Trophoblast cell (in vitro differentiated cells and primary cell): ENCODE measurements around the gene LLGL1.

Source experiments
- DNase-seq, 2 donors: peaks; one replicate each; pipeline ENCODE4 v3.0.0-alpha.2; 2016
- H2AFZ ChIP-seq: 2 replicates; pipeline ENCODE4 v1.6.1; 2013; ENCODE audit warnings: low read length, moderate library complexity, mild to moderate bottlenecking; ENCODE audit not compliant: insufficient read depth, poor library complexity
- H2AK5ac ChIP-seq: 2 replicates; pipeline ENCODE4 v1.6.1; 2013; ENCODE audit warnings: mild to moderate bottlenecking, low read length
- H2BK120ac ChIP-seq: 2 replicates; pipeline ENCODE4 v1.6.1; 2013; ENCODE audit warnings: low read length, mild to moderate bottlenecking, moderate library complexity; ENCODE audit not compliant: insufficient read depth, poor library complexity
- H2BK12ac ChIP-seq: 2 replicates; pipeline ENCODE4 v1.6.1; 2013; ENCODE audit warnings: mild to moderate bottlenecking, low read length, moderate library complexity
- H2BK5ac ChIP-seq: 2 replicates; pipeline ENCODE4 v1.6.1; 2013; ENCODE audit warnings: low read length, low read depth, moderate library complexity, mild to moderate bottlenecking; ENCODE audit not compliant: poor library complexity
- H3K14ac ChIP-seq: 2 replicates; pipeline ENCODE4 v1.6.1; 2013; ENCODE audit warnings: mild to moderate bottlenecking, low read length
- H3K18ac ChIP-seq: 2 replicates; pipeline ENCODE4 v1.6.1; 2013; ENCODE audit warnings: mild to moderate bottlenecking, low read length
- H3K23ac ChIP-seq: 2 replicates; pipeline ENCODE4 v1.6.1; 2013; ENCODE audit warnings: low read length
- H3K27ac ChIP-seq: 2 replicates; pipeline ENCODE4 v1.5.1; 2013; ENCODE audit warnings: low read depth, mild to moderate bottlenecking, inconsistent platforms, low read length, moderate library complexity
- H3K27me3 ChIP-seq: 2 replicates; pipeline ENCODE4 v1.6.1; 2013; ENCODE audit warnings: inconsistent platforms, mild to moderate bottlenecking, low read length, moderate library complexity; ENCODE audit not compliant: insufficient read depth
- H3K36me3 ChIP-seq, 2 experiments: 1 replicate in 1 of 2; 2 replicates in 1 of 2; pipeline ENCODE4 v1.6.1; 2013; ENCODE audit warnings: low read length in 2 of 2, mild to moderate bottlenecking in 2 of 2, moderate library complexity in 1 of 2; ENCODE audit not compliant: insufficient read depth in 2 of 2, control insufficient read depth in 1 of 2
- H3K4ac ChIP-seq: 2 replicates; pipeline ENCODE4 v1.6.1; 2013; ENCODE audit warnings: low read depth, mild to moderate bottlenecking, low read length, moderate library complexity
- H3K4me1 ChIP-seq, 2 experiments: 1 replicate in 1 of 2; 2 replicates in 1 of 2; pipeline ENCODE4 v1.6.1; 2013; ENCODE audit warnings: low read length in 2 of 2, mild to moderate bottlenecking in 2 of 2, moderate library complexity in 1 of 2; ENCODE audit not compliant: insufficient read depth in 2 of 2, control insufficient read depth in 1 of 2
- H3K4me2 ChIP-seq: 2 replicates; pipeline ENCODE4 v1.6.1; 2013; ENCODE audit warnings: inconsistent platforms, mild to moderate bottlenecking, low read length, moderate library complexity
- H3K4me3 ChIP-seq: 2 replicates; pipeline ENCODE4 v1.5.1; 2013; ENCODE audit warnings: mild to moderate bottlenecking, low read depth, low read length, inconsistent platforms
- H3K79me1 ChIP-seq: one replicate; pipeline ENCODE4 v1.6.1; 2013; ENCODE audit warnings: low read length
- H3K79me2 ChIP-seq: 2 replicates; pipeline ENCODE4 v1.6.1; 2013; ENCODE audit warnings: low read length, mild to moderate bottlenecking; ENCODE audit not compliant: control insufficient read depth, insufficient read depth, poor library complexity
- H3K9ac ChIP-seq: 2 replicates; pipeline ENCODE4 v1.6.1; 2013; ENCODE audit warnings: mild to moderate bottlenecking, low read length
- H3K9me3 ChIP-seq: 2 replicates; pipeline ENCODE4 v1.6.1; 2013; ENCODE audit warnings: low read depth, mild to moderate bottlenecking, control low read depth, inconsistent platforms, low read length; ENCODE audit not compliant: insufficient read depth
- H4K12ac ChIP-seq: 2 replicates; pipeline ENCODE4 v1.6.1; 2013; ENCODE audit warnings: low read depth, mild to moderate bottlenecking, low read length, moderate library complexity
- H4K8ac ChIP-seq: 2 replicates; pipeline ENCODE4 v1.6.1; 2013; ENCODE audit warnings: low read depth, mild to moderate bottlenecking, low read length, moderate library complexity
- H4K91ac ChIP-seq: one replicate; pipeline ENCODE4 v1.6.1; 2013; ENCODE audit warnings: low read depth, mild to moderate bottlenecking, low read length, moderate library complexity
- WGBS: extraction: QIAGEN DNeasy Blood & Tissue Kit; methylation state at CpG from one replicate; pipeline ENCODE4 v1.1.7; 2013; ENCODE audit warnings: missing lambda C conversion rate; ENCODE audit not compliant: insufficient read length, insufficient coverage; ENCODE audit errors: extremely low coverage; 5-methylcytosine and 5-hydroxymethylcytosine counted together

LLGL1 gene

GRCh38 chr17:18278867-18279266 is 53.4 kb downstream of the LLGL1 start:
- H3K4ac ChIP-seq: no peak overlapping the region

GRCh38 chr17:18280249-18280648 is 54.8 kb downstream of the LLGL1 start:
- Histone ChIP-seq H3K9ac (no peak overlapping the region), H3K36me3 (peaks cover 70 to 71% of the 10 kb centered on the region in 2 experiments), H3K18ac (no peak overlapping the region), H3K23ac (no peak overlapping the region), H3K79me2 (no peaks in the 10 kb centered on the region), H4K91ac (no peak overlapping the region), H3K4ac (no peak overlapping the region), H3K79me1 (no peaks in the 10 kb centered on the region), H2AK5ac (no peak overlapping the region), H2BK5ac (no peak overlapping the region), H2BK12ac (no peak overlapping the region), H3K4me1 (no peaks in the 10 kb centered on the region), H3K27me3 (no peaks in the 10 kb centered on the region), H2BK120ac (no peak overlapping the region), H4K8ac (no peak overlapping the region), H3K4me2 (no peak overlapping the region), H3K4me3 (no peak overlapping the region), H2AFZ (no peak overlapping the region), H3K9me3 (no peaks in the 10 kb centered on the region), H3K27ac (no peak overlapping the region), H4K12ac (no peak overlapping the region), H3K14ac (no peak overlapping the region)
- DNase-seq: no peak
- no CpG with 5 or more reads among the region's 4 CpGs for WGBS

More at GRCh38 chr17:18278867-18279266, 53.4 kb downstream of the LLGL1 start:
- Histone ChIP-seq H3K79me2 (no peaks in the 10 kb centered on the region), H4K12ac (no peak overlapping the region), H3K14ac (no peak overlapping the region), H3K9ac (no peak overlapping the region), H3K23ac (no peak overlapping the region), H3K18ac (no peak overlapping the region), H2BK120ac (no peak overlapping the region), H3K27ac (no peak overlapping the region), H3K4me3 (no peak overlapping the region), H2BK12ac (no peak overlapping the region), H2AFZ (no peak overlapping the region), H3K4me1 (no peaks in the 10 kb centered on the region), H3K36me3 (peaks cover 69 to 75% of the 10 kb centered on the region in 2 experiments), H4K91ac (no peak overlapping the region), H2BK5ac (no peak overlapping the region), H3K9me3 (no peaks in the 10 kb centered on the region), H3K79me1 (no peaks in the 10 kb centered on the region), H4K8ac (no peak overlapping the region), H3K4me2 (no peak overlapping the region), H2AK5ac (no peak overlapping the region), H3K27me3 (no peaks in the 10 kb centered on the region)
- no peak for DNase-seq
- WGBS: no CpG with 5 or more reads among the region's 3 CpGs

GRCh38 chr17:18280766-18281371 is 55.4 kb downstream of the LLGL1 start:
- Histone ChIP-seq H3K79me1 (no peaks in the 10 kb centered on the region), H3K18ac (no peak overlapping the region), H2AFZ (no peak overlapping the region), H3K27ac (no peak overlapping the region), H4K8ac (no peak overlapping the region), H3K4me3 (no peak overlapping the region), H3K9me3 (no peaks in the 10 kb centered on the region), H3K4me2 (no peak overlapping the region), H3K4ac (no peak overlapping the region), H2BK12ac (no peak overlapping the region), H3K23ac (no peak overlapping the region), H3K36me3 (peaks cover 73 to 76% of the 10 kb centered on the region in 2 experiments), H4K91ac (no peak overlapping the region), H3K9ac (no peak overlapping the region), H3K4me1 (no peaks in the 10 kb centered on the region), H3K14ac (no peak overlapping the region), H2AK5ac (no peak overlapping the region), H3K27me3 (no peaks in the 10 kb centered on the region), H2BK120ac (no peak overlapping the region), H4K12ac (no peak overlapping the region), H2BK5ac (no peak overlapping the region), H3K79me2 (no peaks in the 10 kb centered on the region)
- WGBS: no CpG with 5 or more reads among the region's 5 CpGs
- DNase-seq: no peak

- no peaks in the 10 kb centered on the region for H3K4me1 ChIP-seq
- no peak overlapping the region for H2BK120ac ChIP-seq
- H4K12ac ChIP-seq: no peak overlapping the region
- no peak overlapping the region for H3K4me2 ChIP-seq
- no peak overlapping the region for H3K14ac ChIP-seq
- no peaks in the 10 kb centered on the region for H3K9me3 ChIP-seq
- H3K23ac ChIP-seq: no peak overlapping the region
- no peak overlapping the region for H2BK12ac ChIP-seq
- no peaks in the 10 kb centered on the region for H3K79me2 ChIP-seq
- H3K4ac ChIP-seq: no peak overlapping the region
- no peak overlapping the region for H3K27ac ChIP-seq
- no peak overlapping the region for H3K18ac ChIP-seq
- no peak overlapping the region for H4K8ac ChIP-seq
- H2BK5ac ChIP-seq: no peak overlapping the region
- WGBS: no CpG with 5 or more reads among the region's 6 CpGs
- no peak overlapping the region for H4K91ac ChIP-seq
- peaks cover 66 to 70% of the 10 kb centered on the region in 2 experiments for H3K36me3 ChIP-seq
- H3K27me3 ChIP-seq: no peaks in the 10 kb centered on the region
- no peaks in the 10 kb centered on the region for H3K79me1 ChIP-seq
- peak overlapping the region; percentile 18 for H3K4me3 ChIP-seq
- no peak overlapping the region for H2AFZ ChIP-seq
- no peak overlapping the region for H3K9ac ChIP-seq
- no peak overlapping the region for H2AK5ac ChIP-seq
- DNase-seq: no peak
Measured at GRCh38 chr17:18281788-18282187, 56.4 kb downstream of the LLGL1 start.
